Measurements from ENCODE around the gene NLK.
"Not testable (repeated sequence)": the region's sequence is repeated elsewhere in the genome, so short reads cannot be mapped to it uniquely, and the experiment has no call there.

NLK gene

GRCh38 chr17:28228986-28229729, 186.7 kb downstream of the NLK start:
- TF ChIP-seq L3MBTL2 (conservative IDR thresholded peaks at IDR 0.05) (no peak), PKNOX1 (IDR thresholded peaks at IDR 0.05) (no peak), TARDBP (IDR thresholded peaks at IDR 0.05) (no peak), ZNF384 (IDR thresholded peaks at IDR 0.05) (no peak)
- ChIA-PET CTCF (no interaction called here), POLR2A (interaction anchor here (1.0 kb wide), 1 partner anchor 109 kb away, joined by 3 read pairs; no protein-coding TSS in a partner anchor)
- no peak for DNase-seq (ENCODE audit: extremely low spot score)

GRCh38 chr17:28230011-28230410, 187.5 kb downstream of the NLK start:
- POLR2A ChIA-PET = interaction anchor here (1.0 to 1.8 kb wide), 2 partner anchors 106 to 108 kb away, joined by 3 to 5 read pairs; partner anchors contain the start of genes IFT20 and TNFAIP1
- no peak for TF ChIP-seq ARNT (IDR thresholded peaks at IDR 0.05)
- no peak for DNase-seq (ENCODE audit: extremely low spot score)
- CTCF ChIA-PET = interaction anchor here (0.7 kb wide), 1 partner anchor 18 kb away, joined by 3 read pairs; no protein-coding TSS in a partner anchor

- ChIA-PET CTCF (interaction anchor here (0.7 kb wide), 2 partner anchors 17 to 186 kb away, joined by 3 read pairs; no protein-coding TSS in a partner anchor), POLR2A (interaction anchor here (1.8 kb wide), 1 partner anchor 105 kb away, joined by 5 read pairs; the partner anchor contains the start of genes IFT20 and TNFAIP1)
- DNase-seq (ENCODE audit: extremely low spot score) = not testable (repeated sequence)
Observed at GRCh38 chr17:28230607-28231006, 188.1 kb downstream of the NLK start.

- ChIA-PET CTCF (interaction anchor here (1.0 to 1.2 kb wide), 2 partner anchors 20 to 97 kb away, joined by 3 to 6 read pairs; no protein-coding TSS in a partner anchor), POLR2A (interaction anchor here (1.8 kb wide), 1 partner anchor 104 kb away, joined by 5 read pairs; the partner anchor contains the start of genes IFT20 and TNFAIP1)
- not testable (repeated sequence) for DNase-seq (ENCODE audit: extremely low spot score)
Observed at GRCh38 chr17:28231624-28232023, 189.1 kb downstream of the NLK start.

- ChIA-PET CTCF (interaction anchor here (0.5 to 1.7 kb wide), 4 partner anchors 15 to 234 kb away, joined by 3 to 10 read pairs (median 4); no protein-coding TSS in a partner anchor), POLR2A (interaction anchor here (0.7 to 0.8 kb wide), 2 partner anchors 36 to 87 kb away, joined by 3 read pairs; no protein-coding TSS in a partner anchor)
- not testable (repeated sequence) for DNase-seq (ENCODE audit: extremely low spot score)
Observed at GRCh38 chr17:28232966-28233870, 190.7 kb downstream of the NLK start.

GRCh38 chr17:28233872-28234856, 191.7 kb downstream of the NLK start:
- CTCF ChIA-PET = interaction anchor here (0.6 to 1.7 kb wide), 3 partner anchors 14 to 355 kb away, joined by 3 to 10 read pairs (median 4); no protein-coding TSS in a partner anchor
- POLR2A ChIA-PET = interaction anchor here (0.7 to 0.8 kb wide), 2 partner anchors 35 to 86 kb away, joined by 3 read pairs; no protein-coding TSS in a partner anchor
- not testable (repeated sequence) for DNase-seq (ENCODE audit: extremely low spot score)

DNA sequence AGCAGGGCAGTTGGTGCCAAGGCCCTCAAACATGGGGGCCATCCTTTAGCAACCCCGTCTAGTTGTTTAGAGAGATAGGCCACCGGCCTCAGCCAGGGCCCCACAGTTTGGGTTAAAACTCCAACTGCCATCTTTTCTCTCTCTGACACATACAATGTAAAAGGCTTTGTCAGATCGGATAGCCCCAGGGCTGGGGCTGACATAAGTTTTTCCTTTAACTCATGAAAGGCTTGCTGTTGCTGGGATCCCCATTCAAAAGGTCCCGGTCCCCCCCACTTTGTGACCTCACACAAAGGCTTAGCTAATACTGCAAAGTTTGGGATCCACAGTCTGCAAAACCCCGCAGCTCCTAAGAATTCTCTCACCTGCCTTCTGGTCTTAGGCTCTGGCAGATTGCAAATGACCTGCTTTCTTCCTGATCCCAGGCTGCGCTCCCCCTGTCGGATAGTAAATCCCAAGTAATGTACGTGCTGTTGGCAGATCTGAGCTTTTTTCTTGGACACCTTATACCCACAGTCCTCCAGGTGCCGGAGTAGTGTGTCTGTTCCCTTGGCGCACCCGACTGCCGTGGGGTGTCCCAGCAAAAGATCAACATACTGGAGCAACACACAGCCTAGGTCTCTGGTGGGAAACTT, 192.7 kb downstream of the NLK start:
- CTCF ChIA-PET = interaction anchor here (0.6 kb wide), 1 partner anchor 356 kb away, joined by 4 read pairs; no protein-coding TSS in a partner anchor
- POLR2A ChIA-PET; DNase-seq (ENCODE audit: extremely low spot score): not testable (repeated sequence)

DNA sequence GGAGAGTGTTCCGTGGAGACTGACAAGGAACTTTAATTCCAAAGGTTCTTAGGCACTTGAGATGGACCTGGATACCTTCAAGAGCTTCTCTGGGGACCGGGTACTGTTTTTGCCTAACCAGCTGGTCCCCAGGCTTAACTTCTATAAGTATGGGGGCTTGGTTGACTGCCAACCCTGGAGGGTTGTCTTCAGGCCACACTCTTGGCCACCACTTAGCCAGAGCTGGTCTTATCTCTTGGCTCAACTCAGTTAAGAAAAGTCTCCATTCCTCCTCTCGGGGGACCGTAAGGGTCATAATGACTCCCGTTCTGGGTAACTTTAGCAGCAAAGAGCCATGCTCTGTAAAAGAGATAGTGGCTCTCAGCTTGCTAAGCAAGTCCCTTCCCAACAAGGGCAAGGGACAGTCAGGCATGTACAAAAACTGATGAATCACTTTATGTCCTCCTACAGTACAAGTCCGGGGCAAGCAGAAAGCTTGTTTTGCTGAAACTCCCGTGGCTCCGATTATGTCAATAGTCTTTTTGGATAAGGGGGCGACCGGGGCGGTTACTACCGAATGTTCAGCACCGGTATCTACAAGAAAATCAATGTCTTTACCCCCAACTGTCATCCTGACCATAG, 193.7 kb downstream of the NLK start:
- DNase-seq (ENCODE audit: extremely low spot score); POLR2A ChIA-PET: not testable (repeated sequence)
- CTCF ChIA-PET = interaction anchor here (0.6 kb wide), 1 partner anchor 173 kb away, joined by 3 read pairs; no protein-coding TSS in a partner anchor

GRCh38 chr17:28238547-28239270, 196.2 kb downstream of the NLK start:
- CTCF ChIA-PET = interaction anchor here (0.6 to 0.7 kb wide), 3 partner anchors 118 to 375 kb away, joined by 3 to 7 read pairs (median 4); partner anchors contain the start of gene RSKR
- not testable (repeated sequence) for DNase-seq (ENCODE audit: extremely low spot score)
- POLR2A ChIA-PET = interaction anchor here (0.8 kb wide), 1 partner anchor 9 kb away, joined by 3 read pairs; no protein-coding TSS in a partner anchor

Measured in HEK293T (cell line).